ENCODE measurements around the gene ARG2.

DNA sequence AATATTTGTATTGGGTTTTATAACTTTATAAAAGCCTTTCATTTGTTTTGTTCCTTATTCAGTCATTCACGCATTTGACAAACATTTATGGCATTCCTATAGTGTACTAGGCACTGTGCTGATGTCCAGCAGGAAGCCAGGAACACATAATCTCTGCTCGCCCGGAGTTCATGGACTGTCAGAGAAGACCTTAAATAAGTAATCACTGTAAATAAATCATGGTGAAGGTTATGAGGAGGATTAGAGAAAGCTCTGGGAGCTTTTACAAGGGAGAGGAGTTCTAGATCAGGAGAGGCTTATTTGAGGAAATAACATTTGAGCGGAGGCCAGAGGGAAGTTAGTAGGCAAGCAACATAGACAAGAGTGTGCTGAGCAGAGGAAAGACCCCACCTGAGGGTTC is 77.3 kb downstream of the ARG2 start:
- TF ChIP-seq, protein P1, sequence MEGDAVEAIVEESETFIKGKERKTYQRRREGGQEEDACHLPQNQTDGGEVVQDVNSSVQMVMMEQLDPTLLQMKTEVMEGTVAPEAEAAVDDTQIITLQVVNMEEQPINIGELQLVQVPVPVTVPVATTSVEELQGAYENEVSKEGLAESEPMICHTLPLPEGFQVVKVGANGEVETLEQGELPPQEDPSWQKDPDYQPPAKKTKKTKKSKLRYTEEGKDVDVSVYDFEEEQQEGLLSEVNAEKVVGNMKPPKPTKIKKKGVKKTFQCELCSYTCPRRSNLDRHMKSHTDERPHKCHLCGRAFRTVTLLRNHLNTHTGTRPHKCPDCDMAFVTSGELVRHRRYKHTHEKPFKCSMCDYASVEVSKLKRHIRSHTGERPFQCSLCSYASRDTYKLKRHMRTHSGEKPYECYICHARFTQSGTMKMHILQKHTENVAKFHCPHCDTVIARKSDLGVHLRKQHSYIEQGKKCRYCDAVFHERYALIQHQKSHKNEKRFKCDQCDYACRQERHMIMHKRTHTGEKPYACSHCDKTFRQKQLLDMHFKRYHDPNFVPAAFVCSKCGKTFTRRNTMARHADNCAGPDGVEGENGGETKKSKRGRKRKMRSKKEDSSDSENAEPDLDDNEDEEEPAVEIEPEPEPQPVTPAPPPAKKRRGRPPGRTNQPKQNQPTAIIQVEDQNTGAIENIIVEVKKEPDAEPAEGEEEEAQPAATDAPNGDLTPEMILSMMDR (IDR thresholded peaks at IDR 0.05), result no peak
- TF ChIP-seq POLR2A (IDR thresholded peaks at IDR 0.05) (no peak), POLR2AphosphoS5 (IDR thresholded peaks at IDR 0.05) (no peak)
